Measurements from ENCODE around the gene RPL7A. TPM values are rescaled to one million over a fixed set of nuclear protein-coding genes. Genes with fewer than 3 reads are reported as not detected.

The RPL7A gene
- total RNA-seq, 2 donors from 2014 or later: 889 to 895 TPM

- DNase-seq (ENCODE audit: low spot score) (peak; percentile 69), ATAC-seq (ENCODE audit: insufficient number of reproducible peaks, low FRiP score, low read depth) (peak; percentile 61)
- TF ChIP-seq CTCF (IDR thresholded peaks at IDR 0.05): no peak
- H3K36me3 ChIP-seq: peaks cover 49% of the 10 kb centered on the region
- no peaks in the 10 kb centered on the region for H3K27me3 ChIP-seq (replicated peaks; ENCODE audit: insufficient read depth)
- H3K4me3 ChIP-seq: peak within 1 kb of the TSS; percentile 98
- peak within 1 kb of the TSS; percentile 49 to 64 for H3K27ac ChIP-seq
- no peaks in the 10 kb centered on the region for H3K9me3 ChIP-seq
- peaks cover 18 to 28% of the 10 kb centered on the region in 2 donors for H3K4me1 ChIP-seq (ENCODE audit: control insufficient read depth in 1 of 2, low read depth in 2 of 2)
Observed at GRCh38 chr9:133335924-133336811, 11.8 kb upstream of the RPL7A start, which contains the start of gene SURF6. Gene SURF6 (minus strand): TSS chr9:133336188. CDS start chr9:133336132, 56 bp downstream.

- Histone ChIP-seq H3K27me3 (replicated peaks; ENCODE audit: insufficient read depth) (no peaks in the 10 kb centered on the region), H3K4me1 (ENCODE audit: control insufficient read depth in 1 of 2, low read depth in 2 of 2) (peaks cover 13 to 16% of the 10 kb centered on the region in 2 donors), H3K4me3 (no peak overlapping the region), H3K36me3 (peaks cover 50% of the 10 kb centered on the region), H3K9me3 (no peaks in the 10 kb centered on the region), H3K27ac (no peak overlapping the region)
- TF ChIP-seq CTCF (IDR thresholded peaks at IDR 0.05): no peak
- no peak for ATAC-seq (ENCODE audit: insufficient number of reproducible peaks, low FRiP score, low read depth)
- DNase-seq (ENCODE audit: low spot score): no peak
Observed at GRCh38 chr9:133339641-133340040, 8.4 kb upstream of the RPL7A start.

- no peak for TF ChIP-seq CTCF (IDR thresholded peaks at IDR 0.05)
- H3K27ac ChIP-seq: no peak overlapping the region
- peaks cover 7 to 10% of the 10 kb centered on the region in 2 donors for H3K4me1 ChIP-seq (ENCODE audit: control insufficient read depth in 1 of 2, low read depth in 2 of 2)
- ATAC-seq (ENCODE audit: insufficient number of reproducible peaks, low FRiP score, low read depth): no peak
- no peaks in the 10 kb centered on the region for H3K9me3 ChIP-seq
- H3K27me3 ChIP-seq (replicated peaks; ENCODE audit: insufficient read depth): no peaks in the 10 kb centered on the region
- H3K36me3 ChIP-seq: peaks cover 56% of the 10 kb centered on the region
- no peak for DNase-seq (ENCODE audit: low spot score)
- no peak overlapping the region for H3K4me3 ChIP-seq
Observed at GRCh38 chr9:133340256-133340655, 7.8 kb upstream of the RPL7A start.

- Histone ChIP-seq H3K9me3 (no peaks in the 10 kb centered on the region), H3K27me3 (replicated peaks; ENCODE audit: insufficient read depth) (no peaks in the 10 kb centered on the region), H3K36me3 (peaks cover 60% of the 10 kb centered on the region), H3K27ac (no peak overlapping the region), H3K4me3 (no peak overlapping the region), H3K4me1 (ENCODE audit: control insufficient read depth in 1 of 2, low read depth in 2 of 2) (peaks cover 5 to 8% of the 10 kb centered on the region in 2 donors)
- TF ChIP-seq CTCF (IDR thresholded peaks at IDR 0.05): no peak
- ATAC-seq (ENCODE audit: insufficient number of reproducible peaks, low FRiP score, low read depth) (no peak), DNase-seq (ENCODE audit: low spot score) (no peak)
Observed at GRCh38 chr9:133340916-133341315, 7.1 kb upstream of the RPL7A start.

- Histone ChIP-seq H3K4me3 (no peak overlapping the region), H3K4me1 (ENCODE audit: control insufficient read depth in 1 of 2, low read depth in 2 of 2) (peaks cover 9 to 11% of the 10 kb centered on the region in 2 donors), H3K9me3 (no peaks in the 10 kb centered on the region), H3K27ac (no peak overlapping the region), H3K36me3 (peaks cover 60% of the 10 kb centered on the region), H3K27me3 (replicated peaks; ENCODE audit: insufficient read depth) (no peaks in the 10 kb centered on the region)
- TF ChIP-seq CTCF (IDR thresholded peaks at IDR 0.05): no peak
- DNase-seq (ENCODE audit: low spot score) (no peak), ATAC-seq (ENCODE audit: insufficient number of reproducible peaks, low FRiP score, low read depth) (no peak)
Observed at GRCh38 chr9:133341369-133342068, 6.5 kb upstream of the RPL7A start.

Measured in thoracic aorta (tissue), 2 donors.